Measurements from ENCODE around the gene CHSY1.

DNA sequence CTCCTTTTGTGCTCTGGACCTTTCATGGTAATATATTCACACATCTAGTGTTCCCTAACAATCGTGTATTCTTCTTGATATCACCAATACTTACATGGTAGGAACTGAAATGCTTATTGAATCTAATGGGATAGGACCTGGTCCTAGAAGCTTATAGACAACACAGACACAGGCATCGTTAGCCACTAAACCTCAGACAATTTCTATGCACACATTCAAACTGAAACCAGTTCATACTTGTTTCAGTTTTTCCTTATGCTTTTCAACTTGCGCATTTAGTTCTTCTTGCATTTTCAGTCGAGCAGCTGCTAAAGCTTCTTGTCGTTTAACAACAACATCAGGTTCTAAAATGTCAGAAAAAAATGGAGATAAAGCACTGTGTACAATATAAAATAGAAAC, 23.2 kb upstream of the CHSY1 start:
- TF ChIP-seq, protein P1, sequence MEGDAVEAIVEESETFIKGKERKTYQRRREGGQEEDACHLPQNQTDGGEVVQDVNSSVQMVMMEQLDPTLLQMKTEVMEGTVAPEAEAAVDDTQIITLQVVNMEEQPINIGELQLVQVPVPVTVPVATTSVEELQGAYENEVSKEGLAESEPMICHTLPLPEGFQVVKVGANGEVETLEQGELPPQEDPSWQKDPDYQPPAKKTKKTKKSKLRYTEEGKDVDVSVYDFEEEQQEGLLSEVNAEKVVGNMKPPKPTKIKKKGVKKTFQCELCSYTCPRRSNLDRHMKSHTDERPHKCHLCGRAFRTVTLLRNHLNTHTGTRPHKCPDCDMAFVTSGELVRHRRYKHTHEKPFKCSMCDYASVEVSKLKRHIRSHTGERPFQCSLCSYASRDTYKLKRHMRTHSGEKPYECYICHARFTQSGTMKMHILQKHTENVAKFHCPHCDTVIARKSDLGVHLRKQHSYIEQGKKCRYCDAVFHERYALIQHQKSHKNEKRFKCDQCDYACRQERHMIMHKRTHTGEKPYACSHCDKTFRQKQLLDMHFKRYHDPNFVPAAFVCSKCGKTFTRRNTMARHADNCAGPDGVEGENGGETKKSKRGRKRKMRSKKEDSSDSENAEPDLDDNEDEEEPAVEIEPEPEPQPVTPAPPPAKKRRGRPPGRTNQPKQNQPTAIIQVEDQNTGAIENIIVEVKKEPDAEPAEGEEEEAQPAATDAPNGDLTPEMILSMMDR (IDR thresholded peaks at IDR 0.05) = no peak
- no peak for TF ChIP-seq POLR2A (IDR thresholded peaks at IDR 0.05)
- no peak for TF ChIP-seq POLR2AphosphoS5 (IDR thresholded peaks at IDR 0.05; ENCODE audit: insufficient read depth in 1 of 2, low read depth in 1 of 2)
